Measurements from ENCODE around the gene KCNE3. TPM values are rescaled to one million over a fixed set of nuclear protein-coding genes. Genes with fewer than 3 reads are reported as not detected.

Gene KCNE3
- total and polyA plus RNA-seq, 11 donors: 1.3 to 9.5 (median 2.3) TPM

DNA sequence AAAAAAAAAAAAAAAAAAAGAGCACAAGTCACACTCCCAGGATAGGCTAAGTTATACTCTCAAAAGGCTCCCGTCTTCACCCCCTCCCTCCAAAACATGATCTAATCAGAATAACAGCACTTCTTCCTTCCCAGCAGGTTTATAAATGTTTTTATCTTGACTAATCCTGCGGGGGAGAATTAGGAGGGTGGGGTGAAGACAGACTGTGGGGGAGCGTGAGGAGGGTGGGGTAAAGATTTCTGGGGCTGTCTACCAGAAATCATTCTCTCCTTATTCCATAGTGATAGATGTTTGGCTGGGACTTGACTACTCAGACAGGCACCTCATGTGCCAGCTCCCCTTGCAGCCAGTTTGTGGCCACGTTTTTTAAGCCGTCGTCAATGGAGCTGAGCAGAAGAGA is 17.0 kb downstream of the KCNE3 start:
- Histone ChIP-seq H3K9me3 (no peaks in the 10 kb centered on the region), H3K4me1 (peaks cover 0 to 6% (median 0%) of the 10 kb centered on the region in 12 donors), H3K27ac (no peak overlapping the region), H3K4me3 (no peak overlapping the region), H3K36me3 (no peaks in the 10 kb centered on the region), H3K27me3 (peaks cover 0 to 6% (median 0%) of the 10 kb centered on the region in 9 donors)
- DNase-seq: no peak
- WGBS, 4 donors: 59 to 64% (median 61%) methylated on average over 6 of the region's 6 CpGs
- intact Hi-C loops (cut with DNase I): loop anchor here in 2 of 10 donors (5.0 kb wide), 3 partner anchors 42 to 277 kb away; partner anchors contain the start of gene LIPT2 (in 1 of the 2)
- no peak for ATAC-seq
- no peak for TF ChIP-seq POLR2A (IDR thresholded peaks at IDR 0.05)
- TF ChIP-seq, protein P1, sequence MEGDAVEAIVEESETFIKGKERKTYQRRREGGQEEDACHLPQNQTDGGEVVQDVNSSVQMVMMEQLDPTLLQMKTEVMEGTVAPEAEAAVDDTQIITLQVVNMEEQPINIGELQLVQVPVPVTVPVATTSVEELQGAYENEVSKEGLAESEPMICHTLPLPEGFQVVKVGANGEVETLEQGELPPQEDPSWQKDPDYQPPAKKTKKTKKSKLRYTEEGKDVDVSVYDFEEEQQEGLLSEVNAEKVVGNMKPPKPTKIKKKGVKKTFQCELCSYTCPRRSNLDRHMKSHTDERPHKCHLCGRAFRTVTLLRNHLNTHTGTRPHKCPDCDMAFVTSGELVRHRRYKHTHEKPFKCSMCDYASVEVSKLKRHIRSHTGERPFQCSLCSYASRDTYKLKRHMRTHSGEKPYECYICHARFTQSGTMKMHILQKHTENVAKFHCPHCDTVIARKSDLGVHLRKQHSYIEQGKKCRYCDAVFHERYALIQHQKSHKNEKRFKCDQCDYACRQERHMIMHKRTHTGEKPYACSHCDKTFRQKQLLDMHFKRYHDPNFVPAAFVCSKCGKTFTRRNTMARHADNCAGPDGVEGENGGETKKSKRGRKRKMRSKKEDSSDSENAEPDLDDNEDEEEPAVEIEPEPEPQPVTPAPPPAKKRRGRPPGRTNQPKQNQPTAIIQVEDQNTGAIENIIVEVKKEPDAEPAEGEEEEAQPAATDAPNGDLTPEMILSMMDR (IDR thresholded peaks at IDR 0.05): no peak

DNA sequence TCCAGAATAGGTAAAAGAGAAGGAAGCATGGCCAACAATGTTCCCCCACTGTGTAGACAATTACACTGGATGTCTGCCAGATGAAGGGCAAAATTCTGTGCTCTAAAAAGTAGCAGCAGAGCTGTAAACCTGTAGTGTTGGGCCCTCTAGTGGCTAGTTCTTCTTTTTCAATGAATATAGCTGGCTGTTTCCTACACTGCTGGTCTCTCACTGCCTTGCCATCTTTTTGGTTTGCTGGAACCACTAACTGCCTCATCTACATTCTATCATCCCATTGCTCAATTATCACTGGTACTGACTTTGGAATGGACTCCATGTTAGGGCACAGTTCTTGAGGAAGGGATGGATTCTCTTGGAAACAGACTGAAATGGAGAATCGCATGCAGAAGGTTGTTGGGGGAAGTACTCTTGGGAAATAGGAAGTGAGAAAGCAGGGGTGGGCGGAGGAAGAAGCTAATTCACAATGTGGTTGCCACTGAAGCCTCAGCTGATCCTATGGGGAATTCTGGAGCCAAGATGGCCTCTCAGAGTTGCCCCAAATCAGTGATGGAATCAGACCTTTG is 17.9 kb downstream of the KCNE3 start:
- WGBS, 4 donors: 31 to 44% (median 38%) methylated on average over 2 of the region's 2 CpGs
- TF ChIP-seq, protein P1 (IDR thresholded peaks at IDR 0.05): peak; percentile 48 to 83 (median 77)
- TF ChIP-seq POLR2A (IDR thresholded peaks at IDR 0.05): no peak
- DNase-seq: peak in 2 of 5 donors; percentile 53 to 70
- peaks cover 0 to 6% (median 0%) of the 10 kb centered on the region in 9 donors for H3K27me3 ChIP-seq
- no peak overlapping the region for H3K27ac ChIP-seq
- peak; percentile 82 to 89 (median 87) for ATAC-seq
- no peaks in the 10 kb centered on the region for H3K9me3 ChIP-seq
- H3K4me1 ChIP-seq: peaks cover 0 to 6% (median 0%) of the 10 kb centered on the region in 12 donors
- intact Hi-C loops (cut with DNase I): loop anchor here (1.0 to 10.0 kb wide), 13 partner anchors 51 to 487 kb away; partner anchors contain the start of gene PGM2L1 (in 1 of the 10)
- no peak overlapping the region for H3K4me3 ChIP-seq
- no peaks in the 10 kb centered on the region for H3K36me3 ChIP-seq

DNA sequence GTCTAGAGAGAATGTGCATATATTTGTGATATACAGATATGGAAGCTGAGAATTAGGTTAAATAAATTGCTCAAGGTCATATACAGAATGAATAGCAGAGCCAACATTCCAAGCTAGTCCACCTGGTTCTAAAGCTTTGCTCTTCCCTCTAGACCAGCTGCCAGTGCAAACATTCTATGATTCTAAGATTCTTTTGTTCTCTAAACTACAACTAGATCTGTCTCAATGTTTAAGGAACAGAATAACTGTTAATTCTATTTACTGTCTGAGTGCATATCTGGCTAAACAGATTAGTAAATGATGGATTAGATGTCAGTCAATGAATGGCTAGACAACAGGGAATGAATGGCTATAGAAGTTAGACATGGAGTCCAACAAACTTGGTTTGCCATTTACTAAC is 19.6 kb downstream of the KCNE3 start:
- H3K27me3 ChIP-seq: peaks cover 0 to 5% (median 0%) of the 10 kb centered on the region in 9 donors
- H3K4me1 ChIP-seq: peaks cover 0 to 17% (median 0%) of the 10 kb centered on the region in 12 donors
- no peak for DNase-seq
- no peak for ATAC-seq
- TF ChIP-seq, protein P1 (IDR thresholded peaks at IDR 0.05): no peak
- TF ChIP-seq POLR2A (IDR thresholded peaks at IDR 0.05): no peak
- H3K36me3 ChIP-seq: no peaks in the 10 kb centered on the region
- no peak overlapping the region for H3K4me3 ChIP-seq
- no peaks in the 10 kb centered on the region for H3K9me3 ChIP-seq
- H3K27ac ChIP-seq: no peak overlapping the region
- intact Hi-C loops (cut with DNase I): loop anchor here (2.0 to 10.0 kb wide), 10 partner anchors 49 to 485 kb away; partner anchors contain the start of gene PGM2L1 (in 1 of the 10)

DNA sequence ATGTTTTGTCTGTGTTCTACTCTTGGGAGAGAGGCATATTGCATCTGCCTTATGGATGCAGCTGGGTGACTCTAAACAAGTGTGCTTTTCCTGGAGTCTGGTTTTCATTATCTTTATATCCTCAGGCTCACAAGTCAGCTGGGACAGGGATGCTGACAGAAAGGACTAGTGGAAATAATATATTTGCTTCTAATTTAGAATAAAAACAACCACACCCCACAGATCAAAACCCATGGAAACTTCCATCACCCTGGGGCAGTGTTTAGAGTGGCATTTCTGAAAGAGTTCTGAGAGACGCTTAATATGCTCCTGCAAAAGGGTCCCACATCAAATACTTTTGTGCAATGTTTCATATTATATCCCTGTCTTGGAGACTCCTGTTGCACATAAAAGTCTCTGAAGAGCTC is 20.8 kb downstream of the KCNE3 start:
- TF ChIP-seq POLR2A (IDR thresholded peaks at IDR 0.05): no peak
- TF ChIP-seq, protein P1 (IDR thresholded peaks at IDR 0.05): no peak
- Histone ChIP-seq H3K27me3 (no peaks in the 10 kb centered on the region), H3K36me3 (no peaks in the 10 kb centered on the region), H3K27ac (no peak overlapping the region), H3K9me3 (no peaks in the 10 kb centered on the region), H3K4me1 (peaks cover 0 to 20% (median 0%) of the 10 kb centered on the region in 12 donors), H3K4me3 (no peak overlapping the region)
- intact Hi-C loops (cut with DNase I): loop anchor here in 5 of 10 donors (5.0 to 10.0 kb wide), 4 partner anchors 59 to 484 kb away; no protein-coding TSS in a partner anchor
- WGBS, 4 donors: 83 to 87% (median 86%) methylated on average over 1 of the region's 1 CpG
- DNase-seq: no peak
- no peak for ATAC-seq
